Neural progenitor cell (in vitro differentiated cells): Measurements from ENCODE around the gene IFI27L1.

Experiments used
- EZH2phosphoT487 ChIP-seq: fragments of 200-600 bp; sonication (generic); IDR thresholded peaks from 2 replicates; pipeline ENCODE4 v1.6.1; 2017; ENCODE audit warnings: antibody characterized with exemption
- TF ChIP-seq, protein P1 (sequence below): fragments of 200-600 bp; sonication (generic); IDR thresholded peaks from 2 replicates; pipeline ENCODE4 v1.5.1; 2017; ENCODE audit warnings: antibody characterized with exemption, mild to moderate bottlenecking

DNA sequence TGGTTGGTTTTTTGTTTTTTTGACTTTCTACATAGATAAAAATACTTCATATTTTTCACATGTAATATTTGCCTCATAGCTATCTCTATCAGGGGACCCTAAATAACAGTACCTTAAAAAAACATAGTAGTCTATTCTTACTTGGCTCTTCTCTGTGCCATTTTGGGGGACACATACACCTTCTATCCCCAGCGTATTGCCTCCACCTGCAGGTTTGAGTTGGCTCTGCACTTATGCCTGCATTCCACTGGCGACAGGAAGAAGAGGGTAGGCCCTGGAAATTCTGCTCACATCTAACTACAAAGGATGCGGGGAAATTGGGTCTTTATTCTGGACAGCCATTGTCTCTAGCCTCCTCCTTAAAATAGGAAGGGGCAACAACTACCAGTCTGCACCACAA, 62.1 kb downstream of the IFI27L1 start:
- TF ChIP-seq, protein P1, sequence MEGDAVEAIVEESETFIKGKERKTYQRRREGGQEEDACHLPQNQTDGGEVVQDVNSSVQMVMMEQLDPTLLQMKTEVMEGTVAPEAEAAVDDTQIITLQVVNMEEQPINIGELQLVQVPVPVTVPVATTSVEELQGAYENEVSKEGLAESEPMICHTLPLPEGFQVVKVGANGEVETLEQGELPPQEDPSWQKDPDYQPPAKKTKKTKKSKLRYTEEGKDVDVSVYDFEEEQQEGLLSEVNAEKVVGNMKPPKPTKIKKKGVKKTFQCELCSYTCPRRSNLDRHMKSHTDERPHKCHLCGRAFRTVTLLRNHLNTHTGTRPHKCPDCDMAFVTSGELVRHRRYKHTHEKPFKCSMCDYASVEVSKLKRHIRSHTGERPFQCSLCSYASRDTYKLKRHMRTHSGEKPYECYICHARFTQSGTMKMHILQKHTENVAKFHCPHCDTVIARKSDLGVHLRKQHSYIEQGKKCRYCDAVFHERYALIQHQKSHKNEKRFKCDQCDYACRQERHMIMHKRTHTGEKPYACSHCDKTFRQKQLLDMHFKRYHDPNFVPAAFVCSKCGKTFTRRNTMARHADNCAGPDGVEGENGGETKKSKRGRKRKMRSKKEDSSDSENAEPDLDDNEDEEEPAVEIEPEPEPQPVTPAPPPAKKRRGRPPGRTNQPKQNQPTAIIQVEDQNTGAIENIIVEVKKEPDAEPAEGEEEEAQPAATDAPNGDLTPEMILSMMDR: peak; percentile 63
- no peak for TF ChIP-seq EZH2phosphoT487
